ENCODE data around the gene PRSS1. TPM values are rescaled to one million over a fixed set of nuclear protein-coding genes. Genes with fewer than 3 reads are reported as not detected.

Gene PRSS1
- total RNA-seq, 1 experiment from 2014 or later: not detected

- no peak for TF ChIP-seq EZH2 (IDR thresholded peaks at IDR 0.05; ENCODE audit: borderline replicate concordance, low read depth, low read length, poor library complexity, severe bottlenecking)
- TF ChIP-seq CTCF (conservative IDR thresholded peaks at IDR 0.05; ENCODE audit: low read depth, low read length): no peak
- no peaks in the 10 kb centered on the region for H3K4me1 ChIP-seq (ENCODE audit: insufficient read depth, low read length, poor library complexity, severe bottlenecking)
- ChIA-PET POLR2A (ENCODE audit: low non-redundant PET) (no interaction called here), CTCF (no interaction called here)
- BruUV-seq (replicated peaks): no TSS peak
- H3K27me3 ChIP-seq (replicated peaks; ENCODE audit: insufficient read depth, low read depth, low read length, poor library complexity): peaks cover 8% of the 10 kb centered on the region
- H3K27ac ChIP-seq (ENCODE audit: low read depth, low read length, poor library complexity, severe bottlenecking): no peak overlapping the region
- no peak overlapping the region for H3K4me3 ChIP-seq (ENCODE audit: low read depth, low read length, poor library complexity, severe bottlenecking)
- H3K36me3 ChIP-seq (ENCODE audit: insufficient read depth, low read length, poor library complexity, severe bottlenecking): no peaks in the 10 kb centered on the region
- intact Hi-C loops (cut with micrococcal nuclease; ENCODE audit: unreplicated experiment): no loop called here
- no peaks in the 10 kb centered on the region for H3K9me3 ChIP-seq (ENCODE audit: low read depth, low read length, poor library complexity, severe bottlenecking)
- no peak for DNase-seq (ENCODE audit: low spot score)
Observed at GRCh38 chr7:142720986-142721385, 28.3 kb upstream of the PRSS1 start.

GRCh38 chr7:142722248-142722794 lies 27.0 kb upstream of the PRSS1 start:
- no peak for DNase-seq (ENCODE audit: low spot score)
- POLR2A ChIA-PET (ENCODE audit: low non-redundant PET): no interaction called here
- Histone ChIP-seq H3K4me1 (ENCODE audit: insufficient read depth, low read length, poor library complexity, severe bottlenecking) (no peaks in the 10 kb centered on the region), H3K27me3 (replicated peaks; ENCODE audit: insufficient read depth, low read depth, low read length, poor library complexity) (peaks cover 8% of the 10 kb centered on the region), H3K9me3 (ENCODE audit: low read depth, low read length, poor library complexity, severe bottlenecking) (no peaks in the 10 kb centered on the region), H3K27ac (ENCODE audit: low read depth, low read length, poor library complexity, severe bottlenecking) (no peak overlapping the region), H3K36me3 (ENCODE audit: insufficient read depth, low read length, poor library complexity, severe bottlenecking) (no peaks in the 10 kb centered on the region), H3K4me3 (ENCODE audit: low read depth, low read length, poor library complexity, severe bottlenecking) (no peak overlapping the region)
- no TSS peak for BruUV-seq (replicated peaks)
- intact Hi-C loops (cut with micrococcal nuclease; ENCODE audit: unreplicated experiment): no loop called here
- CTCF ChIA-PET: no interaction called here
- TF ChIP-seq EZH2 (IDR thresholded peaks at IDR 0.05; ENCODE audit: borderline replicate concordance, low read depth, low read length, poor library complexity, severe bottlenecking) (no peak), CTCF (conservative IDR thresholded peaks at IDR 0.05; ENCODE audit: low read depth, low read length) (no peak)

GRCh38 chr7:142733271-142733670 lies 16.0 kb upstream of the PRSS1 start:
- Histone ChIP-seq H3K27ac (ENCODE audit: low read depth, low read length, poor library complexity, severe bottlenecking) (no peak overlapping the region), H3K4me1 (ENCODE audit: insufficient read depth, low read length, poor library complexity, severe bottlenecking) (no peaks in the 10 kb centered on the region), H3K36me3 (ENCODE audit: insufficient read depth, low read length, poor library complexity, severe bottlenecking) (no peaks in the 10 kb centered on the region), H3K9me3 (ENCODE audit: low read depth, low read length, poor library complexity, severe bottlenecking) (no peaks in the 10 kb centered on the region), H3K27me3 (replicated peaks; ENCODE audit: insufficient read depth, low read depth, low read length, poor library complexity) (peaks cover 6% of the 10 kb centered on the region), H3K4me3 (ENCODE audit: low read depth, low read length, poor library complexity, severe bottlenecking) (no peak overlapping the region)
- ChIA-PET POLR2A (ENCODE audit: low non-redundant PET) (no interaction called here), CTCF (no interaction called here)
- intact Hi-C loops (cut with micrococcal nuclease; ENCODE audit: unreplicated experiment): no loop called here
- DNase-seq (ENCODE audit: low spot score): no peak
- no TSS peak for BruUV-seq (replicated peaks)
- TF ChIP-seq CTCF (conservative IDR thresholded peaks at IDR 0.05; ENCODE audit: low read depth, low read length) (no peak), EZH2 (IDR thresholded peaks at IDR 0.05; ENCODE audit: borderline replicate concordance, low read depth, low read length, poor library complexity, severe bottlenecking) (no peak)

Data from A673 (cell line).